H1 (cell line): ENCODE data around the gene S100P. TPM values are rescaled to one million over a fixed set of nuclear protein-coding genes. Genes with fewer than 3 reads are reported as not detected.

Experiments
- CTCF ChIA-PET: fragments of 300-600 bp; sonication (Branson Sonifier 250); formaldehyde crosslinking; loops from one replicate; lab custom pipeline; 2021; ENCODE audit not compliant: partially characterized antibody; lab: Charles Lee
- POLR2A ChIA-PET: fragments of 300-600 bp; sonication (Branson Sonifier 250); formaldehyde crosslinking; loops from one replicate; lab custom pipeline; 2021; ENCODE audit warnings: inconsistent platforms; ENCODE audit not compliant: partially characterized antibody; lab: Charles Lee
- DNase-seq, 2 experiments: peaks; one replicate each; pipeline versions ENCODE4 v3.0.0 to v3.0.0-alpha.2; 2010 to 2022; ENCODE audit warnings: low spot score in 2 of 2, low read depth in 1 of 2, mixed read lengths in 1 of 2
- FAIRE-seq: peaks from 2 replicates; lab custom pipeline; 2011; peaks lifted over from hg19 to GRCh38; lab: Jason Lieb, UNC
- H2AFZ ChIP-seq: 2 replicates; pipeline ENCODE4 v1.8.1; 2012; ENCODE audit warnings: low read length, inconsistent platforms
- H2AK5ac ChIP-seq: 2 replicates; pipeline ENCODE4 v1.6.1; 2013; ENCODE audit warnings: low read depth, low read length
- H2BK120ac ChIP-seq: replicated peaks from 2 replicates; pipeline ENCODE3; 2013; ENCODE audit warnings: low read depth, low read length, inconsistent platforms
- H2BK12ac ChIP-seq: 2 replicates; pipeline ENCODE4 v1.6.1; 2013; ENCODE audit warnings: low read depth, low read length
- H2BK15ac ChIP-seq: 2 replicates; pipeline ENCODE4 v1.6.1; 2013; ENCODE audit warnings: low read length
- H2BK20ac ChIP-seq: 2 replicates; pipeline ENCODE4 v1.6.1; 2013; ENCODE audit warnings: low read length
- H2BK5ac ChIP-seq: 2 replicates; pipeline ENCODE4 v1.6.1; 2013; ENCODE audit warnings: low read depth, low read length
- H3K14ac ChIP-seq: 2 replicates; pipeline ENCODE4 v1.6.1; 2013; ENCODE audit warnings: inconsistent platforms; ENCODE audit not compliant: insufficient read length
- H3K18ac ChIP-seq: 2 replicates; pipeline ENCODE4 v1.6.1; 2013; ENCODE audit warnings: low read length; ENCODE audit errors: extremely low read depth
- H3K23ac ChIP-seq: 2 replicates; pipeline ENCODE4 v1.6.1; 2013; ENCODE audit warnings: inconsistent platforms; ENCODE audit not compliant: insufficient read length
- H3K23me2 ChIP-seq: 2 replicates; pipeline ENCODE4 v1.6.1; 2013; ENCODE audit warnings: low read depth, low read length
- H3K27ac ChIP-seq: 2 replicates; pipeline ENCODE4 v1.6.1; 2011; ENCODE audit warnings: low read depth, low read length, inconsistent platforms
- H3K27me3 ChIP-seq, 4 experiments: replicated peaks in 1 of 4; 1 replicate in 1 of 4; 2 replicates in 3 of 4; pipeline versions ENCODE4 v1.6.1 to v1.8.1; 2011 to 2013; ENCODE audit warnings: low read length in 3 of 4, mild to moderate bottlenecking in 3 of 4, inconsistent platforms in 2 of 4, mixed read lengths in 2 of 4, moderate library complexity in 1 of 4; ENCODE audit not compliant: control insufficient read depth in 3 of 4, insufficient read depth in 3 of 4; ENCODE audit errors: extremely low read depth in 1 of 4
- H3K36me3 ChIP-seq, 4 experiments: 2 replicates each; pipeline versions ENCODE4 v1.6.1 to v1.8.1; 2011 to 2013; ENCODE audit warnings: mild to moderate bottlenecking in 4 of 4, low read length in 3 of 4, moderate library complexity in 2 of 4, control low read depth in 1 of 4, inconsistent platforms in 1 of 4; ENCODE audit not compliant: insufficient read depth in 4 of 4, control insufficient read depth in 2 of 4
- H3K4ac ChIP-seq: replicated peaks from 2 replicates; pipeline ENCODE3; 2013; ENCODE audit warnings: low read length, low read depth, mixed read lengths, inconsistent platforms; ENCODE audit not compliant: insufficient read length
- H3K4me1 ChIP-seq, 4 experiments: replicated peaks in 1 of 4; 1 replicate in 1 of 4; 2 replicates in 3 of 4; pipeline versions ENCODE4 v1.6.1 to v1.8.1; 2011 to 2013; ENCODE audit warnings: low read length in 3 of 4, inconsistent platforms in 2 of 4, mixed read lengths in 1 of 4; ENCODE audit not compliant: insufficient read depth in 4 of 4, control insufficient read depth in 3 of 4
- H3K4me2 ChIP-seq, 2 experiments: 2 replicates each; pipeline versions ENCODE4 v1.6.1 to v1.8.1; 2011 to 2013; ENCODE audit warnings: low read depth in 2 of 2, low read length in 2 of 2, control low read depth in 1 of 2, inconsistent platforms in 1 of 2, mild to moderate bottlenecking in 1 of 2; ENCODE audit not compliant: insufficient read depth in 1 of 2
- H3K4me3 ChIP-seq, 4 experiments: fragments of 200-600, 300-600 bp in 1 of 4; sonication (generic), shearing (Covaris generic), sonication (Bioruptor Twin) in 1 of 4; 2 replicates each; pipeline versions ENCODE4 v1.5.1 to v1.8.1; 2011 to 2016; ENCODE audit warnings: low read length in 4 of 4, low read depth in 3 of 4, control low read depth in 2 of 4, inconsistent platforms in 2 of 4, mild to moderate bottlenecking in 2 of 4, mixed read lengths in 1 of 4, moderate library complexity in 1 of 4; ENCODE audit not compliant: insufficient read depth in 2 of 4; ENCODE audit errors: extremely low read depth in 1 of 4
- H3K56ac ChIP-seq: replicated peaks from 2 replicates; pipeline ENCODE3; 2013; ENCODE audit warnings: low read depth, mild to moderate bottlenecking, mixed read lengths, low read length, inconsistent platforms; ENCODE audit not compliant: insufficient read length
- H3K79me1 ChIP-seq: 2 replicates; pipeline ENCODE4 v1.6.1; 2013; ENCODE audit warnings: low read depth, low read length, control low read depth
- H3K79me2 ChIP-seq, 2 experiments: 2 replicates each; pipeline versions ENCODE4 v1.6.1 to v1.8.1; 2012 to 2013; ENCODE audit warnings: low read length in 2 of 2, mild to moderate bottlenecking in 2 of 2, inconsistent platforms in 1 of 2; ENCODE audit not compliant: insufficient read depth in 2 of 2, control insufficient read depth in 1 of 2
- H3K9ac ChIP-seq, 4 experiments: replicated peaks in 1 of 4; 1 replicate in 1 of 4; 2 replicates in 3 of 4; pipeline versions ENCODE4 v1.6.1 to v1.8.1; 2011 to 2013; ENCODE audit warnings: low read depth in 3 of 4, low read length in 3 of 4, control low read depth in 2 of 4, mild to moderate bottlenecking in 2 of 4, moderate library complexity in 2 of 4, inconsistent platforms in 1 of 4; ENCODE audit errors: extremely low read depth in 1 of 4
- H3K9me3 ChIP-seq, 2 experiments: 2 replicates each; pipeline versions ENCODE4 v1.6.1 to v1.8.1; 2012 to 2013; ENCODE audit warnings: mild to moderate bottlenecking in 2 of 2, moderate library complexity in 2 of 2, control low read depth in 1 of 2, inconsistent platforms in 1 of 2, low read depth in 1 of 2, low read length in 1 of 2, mixed read lengths in 1 of 2; ENCODE audit not compliant: insufficient read depth in 2 of 2
- H4K20me1 ChIP-seq, 2 experiments: replicated peaks in 1 of 2; 2 replicates each; pipeline versions ENCODE3 to v1.8.1; 2011 to 2013; ENCODE audit warnings: inconsistent platforms in 2 of 2, low read length in 2 of 2, mild to moderate bottlenecking in 1 of 2; ENCODE audit not compliant: insufficient read depth in 2 of 2, control insufficient read depth in 1 of 2
- H4K5ac ChIP-seq: 2 replicates; pipeline ENCODE4 v1.6.1; 2013; ENCODE audit warnings: low read length, low read depth, mixed read lengths, inconsistent platforms; ENCODE audit not compliant: insufficient read length
- H4K8ac ChIP-seq: 2 replicates; pipeline ENCODE4 v1.8.0; 2013; ENCODE audit warnings: mild to moderate bottlenecking, moderate library complexity, low read length, inconsistent platforms; ENCODE audit not compliant: insufficient read depth; ENCODE audit errors: extremely low read depth
- H4K91ac ChIP-seq: replicated peaks from 2 replicates; pipeline ENCODE3; 2013; ENCODE audit warnings: low read length, mixed read lengths, inconsistent platforms; ENCODE audit not compliant: insufficient read length
- BCL11A ChIP-seq, 2 experiments: IDR thresholded peaks; one replicate each; pipeline ENCODE4 v1.6.1; 2011; ENCODE audit warnings: low read depth in 2 of 2, low read length in 2 of 2, mild to moderate bottlenecking in 2 of 2
- SUZ12 ChIP-seq: fragments of 200-600 bp; sonication (generic); IDR thresholded peaks from 2 replicates; pipeline ENCODE4 v1.6.1; 2012; ENCODE audit warnings: mild to moderate bottlenecking, inconsistent platforms, low read length, moderate library complexity, mixed read lengths
- TAF1 ChIP-seq: IDR thresholded peaks from 2 replicates; pipeline ENCODE4 v1.6.1; 2011; ENCODE audit warnings: mild to moderate bottlenecking, low read depth, low read length
- TAF7 ChIP-seq: optimal IDR thresholded peaks from 2 replicates; pipeline ENCODE3; 2011; ENCODE audit warnings: low read depth, mild to moderate bottlenecking, inconsistent platforms, low read length, moderate library complexity, borderline replicate concordance
- WGBS, 2 experiments: shearing (Covaris generic) in 1 of 2; methylation state at CpG; one replicate each; pipeline versions ENCODE4 v1.1.6 to v1.1.7; 2013 to 2015; ENCODE audit warnings: low lambda C conversion rate in 2 of 2, mixed read lengths in 2 of 2, inconsistent platforms in 1 of 2, low coverage in 1 of 2, missing lambda C conversion rate in 1 of 2; ENCODE audit not compliant: insufficient replicate concordance in 2 of 2, insufficient coverage in 1 of 2, insufficient read length in 1 of 2; ENCODE audit errors: extremely low coverage in 1 of 2, missing lambda C conversion rate in 1 of 2; 5-methylcytosine and 5-hydroxymethylcytosine counted together
- polyA plus RNA-seq, 7 experiments: library from polyadenylated mRNA; depleted of rRNA in 3 of 7; stranded (reverse) in 5 of 7; unstranded in 2 of 7; fragments of >200 nt in 5 of 7; fragments of 200-250 nt in 2 of 7; gene quantifications; 1 replicate in 5 of 7; 2 replicates in 1 of 7; 4 replicates in 1 of 7; pipeline versions ENCODE4 v1.2.1 to v1.2.3, GENCODE V29; 2011 to 2013; ENCODE audit warnings: missing spikeins in 2 of 7, mixed read lengths in 2 of 7
- total RNA-seq: library from RNA; stranded (reverse); fragmentation: NEBNext Ultra II Directional; extraction: Animal tissue kit (Norgen Biotek cat#: 25700); gene quantifications from 2 replicates; pipeline ENCODE4 v1.2.1, GENCODE V29; 2021

S100P gene
- total and polyA plus RNA-seq, 2 of the 8 experiments (the other 6 are each of a cell fraction or from before 2014, with no cell fraction given), result not detected

DNA sequence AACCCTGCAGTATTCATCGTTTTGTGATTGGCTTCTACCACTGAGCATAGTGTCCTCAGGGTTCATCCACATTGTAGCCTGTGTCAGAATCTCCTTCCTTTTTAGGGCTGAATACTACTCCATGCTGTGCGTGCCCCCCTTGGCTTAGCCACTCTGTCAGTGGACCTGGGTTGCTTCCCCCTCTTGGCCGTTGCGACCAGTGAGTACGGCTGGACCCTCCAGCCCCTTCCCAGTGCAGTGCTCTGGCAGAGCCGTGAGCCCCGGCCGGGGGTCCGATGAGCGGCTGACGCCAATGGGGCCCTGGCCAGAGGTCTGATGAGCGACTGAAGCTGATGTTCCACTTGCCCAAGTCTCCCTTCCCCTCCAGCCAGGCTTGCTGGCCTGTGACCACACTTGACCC lies 29.2 kb downstream of the S100P start:
- no peak overlapping the region for H3K4me2 ChIP-seq
- no peak overlapping the region for H3K4me3 ChIP-seq
- no peak overlapping the region for H3K9ac ChIP-seq
- H4K8ac ChIP-seq, result no peak overlapping the region
- H3K36me3 ChIP-seq, result no peaks in the 10 kb centered on the region; a peak in 1 of 8 replicates
- H2BK15ac ChIP-seq, result no peak overlapping the region
- no peak overlapping the region for H2AFZ ChIP-seq
- ChIA-PET POLR2A (no interaction called here), CTCF (interaction anchor here (0.6 to 11.1 kb wide), 2 partner anchors 152 to 359 kb away, joined by 3 to 182 read pairs; no protein-coding TSS in a partner anchor)
- no peak overlapping the region for H2BK5ac ChIP-seq
- H3K56ac ChIP-seq, result no peak overlapping the region
- no peak overlapping the region for H3K27ac ChIP-seq
- no peaks in the 10 kb centered on the region for H3K79me1 ChIP-seq
- no peak overlapping the region for H3K4ac ChIP-seq
- H2BK12ac ChIP-seq, result 0 out of 2 replicates have a peak overlapping the region, but pooled peaks have one; percentile 9
- peaks cover 0 to 5% of the 10 kb centered on the region in 2 experiments; a peak in 2 of 4 replicates for H3K79me2 ChIP-seq
- no peak overlapping the region for H3K18ac ChIP-seq
- H3K27me3 ChIP-seq, result no peaks in the 10 kb centered on the region
- no peak overlapping the region for H2BK120ac ChIP-seq
- no peak overlapping the region for H4K91ac ChIP-seq
- no peak overlapping the region for H3K14ac ChIP-seq
- H3K23me2 ChIP-seq, result peaks cover 9% of the 10 kb centered on the region
- H4K5ac ChIP-seq, result no peak overlapping the region
- no peak overlapping the region for H2AK5ac ChIP-seq
- peaks cover 0 to 8% of the 10 kb centered on the region in 2 experiments for H4K20me1 ChIP-seq
- DNase-seq (no peak), FAIRE-seq (no peak)
- H3K9me3 ChIP-seq, result no peaks in the 10 kb centered on the region
- peaks cover 0 to 6% (median 2%) of the 10 kb centered on the region in 4 experiments; a peak in 4 of 7 replicates for H3K4me1 ChIP-seq
- 89% methylated on average over 12 of the region's 12 CpGs; no CpG with 5 or more reads in 1 of the 2 experiments for WGBS, 2 experiments
- H3K23ac ChIP-seq, result no peak overlapping the region
- no peak overlapping the region for H2BK20ac ChIP-seq
- TF ChIP-seq TAF7, result no peak
- TF ChIP-seq TAF1, result no peak
- no peak for TF ChIP-seq SUZ12
- TF ChIP-seq BCL11A (IDR thresholded peaks at IDR 0.05; ENCODE audit: low read depth in 2 of 2, low read length in 2 of 2), result no peak
